ENCODE data around the gene DNAJB6. TPM values are rescaled to one million over a fixed set of nuclear protein-coding genes. Genes with fewer than 3 reads are reported as not detected.
A peak's percentile ranks its signal among the peaks of the same experiment; 100 is the strongest.

The DNAJB6 gene
- total RNA-seq, 1 donor from 2014 or later, result 155 TPM

DNA sequence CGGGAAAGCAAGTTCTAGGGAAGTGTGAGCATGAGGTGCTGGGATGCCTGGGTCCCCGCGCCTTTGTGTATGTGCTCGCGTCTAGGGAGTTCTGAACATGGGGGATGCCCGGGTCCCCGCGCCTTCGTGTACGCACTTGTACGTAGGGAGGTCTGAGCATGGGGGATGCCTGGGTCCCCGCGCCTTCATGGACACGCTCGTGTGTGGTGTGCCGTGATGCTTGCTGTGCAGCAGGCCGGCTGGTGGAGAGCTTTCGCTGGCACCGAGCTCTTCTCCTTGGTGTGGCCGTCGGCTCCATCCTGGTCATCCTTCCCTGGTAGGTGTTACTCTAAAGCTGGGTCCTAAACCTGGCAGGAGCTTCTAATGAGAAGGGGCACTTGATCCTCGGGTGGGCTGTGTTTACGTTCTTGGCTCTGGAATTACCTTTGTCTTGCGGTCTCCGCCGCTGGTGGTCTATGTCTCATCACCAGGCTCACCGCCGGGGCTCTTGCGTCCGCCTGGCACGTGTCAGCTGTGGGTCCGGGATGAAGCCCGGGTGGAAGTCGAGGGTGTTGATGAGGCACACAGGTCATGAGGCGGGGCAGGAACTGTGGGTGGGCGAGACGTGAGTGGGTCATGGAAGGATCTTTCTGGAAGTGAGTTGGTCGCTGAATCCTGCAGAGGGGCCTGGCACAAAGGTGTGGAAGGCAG lies 63.5 kb downstream of the DNAJB6 start:
- DNase-seq (ENCODE audit: low spot score), result no peak
- H3K4me3 Mint-ChIP-seq (ENCODE audit: unreplicated experiment), result peak overlapping the region; percentile 27
- peaks cover 6% of the 10 kb centered on the region for H3K27me3 Mint-ChIP-seq (ENCODE audit: unreplicated experiment)
- TF ChIP-seq, protein P1, sequence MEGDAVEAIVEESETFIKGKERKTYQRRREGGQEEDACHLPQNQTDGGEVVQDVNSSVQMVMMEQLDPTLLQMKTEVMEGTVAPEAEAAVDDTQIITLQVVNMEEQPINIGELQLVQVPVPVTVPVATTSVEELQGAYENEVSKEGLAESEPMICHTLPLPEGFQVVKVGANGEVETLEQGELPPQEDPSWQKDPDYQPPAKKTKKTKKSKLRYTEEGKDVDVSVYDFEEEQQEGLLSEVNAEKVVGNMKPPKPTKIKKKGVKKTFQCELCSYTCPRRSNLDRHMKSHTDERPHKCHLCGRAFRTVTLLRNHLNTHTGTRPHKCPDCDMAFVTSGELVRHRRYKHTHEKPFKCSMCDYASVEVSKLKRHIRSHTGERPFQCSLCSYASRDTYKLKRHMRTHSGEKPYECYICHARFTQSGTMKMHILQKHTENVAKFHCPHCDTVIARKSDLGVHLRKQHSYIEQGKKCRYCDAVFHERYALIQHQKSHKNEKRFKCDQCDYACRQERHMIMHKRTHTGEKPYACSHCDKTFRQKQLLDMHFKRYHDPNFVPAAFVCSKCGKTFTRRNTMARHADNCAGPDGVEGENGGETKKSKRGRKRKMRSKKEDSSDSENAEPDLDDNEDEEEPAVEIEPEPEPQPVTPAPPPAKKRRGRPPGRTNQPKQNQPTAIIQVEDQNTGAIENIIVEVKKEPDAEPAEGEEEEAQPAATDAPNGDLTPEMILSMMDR (IDR thresholded peaks at IDR 0.05; ENCODE audit: unreplicated experiment), result no peak
- no peak overlapping the region for H3K27ac Mint-ChIP-seq (ENCODE audit: unreplicated experiment)
- peaks cover 35% of the 10 kb centered on the region for H3K36me3 Mint-ChIP-seq (ENCODE audit: low read depth, unreplicated experiment)
- H3K9me3 Mint-ChIP-seq (ENCODE audit: unreplicated experiment), result no peaks in the 10 kb centered on the region
- peaks cover 17% of the 10 kb centered on the region for H3K4me1 Mint-ChIP-seq (ENCODE audit: unreplicated experiment)

DNA sequence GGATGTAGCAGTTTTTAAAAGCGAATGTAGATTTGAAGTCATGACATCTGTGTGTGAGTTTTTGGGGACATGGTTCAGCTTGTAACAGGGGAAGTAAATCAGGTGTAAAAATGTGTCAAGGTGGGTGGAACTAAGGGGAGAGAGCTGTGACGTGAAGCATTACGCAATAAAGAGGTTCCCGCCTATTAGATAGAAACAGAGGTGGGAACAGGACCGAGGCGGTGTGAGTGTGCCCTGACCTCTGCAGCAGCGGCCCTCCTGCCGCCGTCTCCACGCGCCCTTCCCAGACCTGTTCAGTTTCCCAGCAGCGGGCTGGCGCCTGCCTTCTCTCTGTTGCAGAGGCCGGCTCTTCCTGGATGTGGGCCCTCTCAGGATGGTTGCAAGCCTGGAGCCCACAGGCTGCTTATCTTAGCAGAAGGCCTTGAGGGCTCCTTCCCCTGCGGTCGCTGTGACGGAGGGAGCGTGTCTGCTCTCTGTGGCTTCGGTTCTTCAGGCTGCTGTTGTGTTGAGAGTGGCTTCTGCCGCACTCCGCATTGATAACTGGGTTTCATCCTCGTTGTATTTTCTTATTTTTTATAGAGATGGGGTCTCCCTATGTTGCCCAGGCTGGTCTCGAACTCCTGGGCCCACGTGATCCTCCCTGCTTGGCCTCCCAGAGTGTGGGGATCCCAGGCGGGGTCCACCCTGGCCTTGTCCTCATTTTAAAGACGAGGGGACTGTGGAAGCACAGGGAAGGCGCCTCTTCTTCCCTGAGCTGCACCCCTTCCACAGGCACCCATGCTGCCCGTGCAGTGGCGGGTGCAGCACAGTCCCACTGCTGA lies 65.0 kb downstream of the DNAJB6 start:
- Mint-ChIP-seq H3K27me3 (ENCODE audit: unreplicated experiment) (peaks cover 6% of the 10 kb centered on the region), H3K36me3 (ENCODE audit: low read depth, unreplicated experiment) (peaks cover 35% of the 10 kb centered on the region), H3K27ac (ENCODE audit: unreplicated experiment) (peak overlapping the region; percentile 10), H3K4me1 (ENCODE audit: unreplicated experiment) (peaks cover 17% of the 10 kb centered on the region), H3K9me3 (ENCODE audit: unreplicated experiment) (no peaks in the 10 kb centered on the region), H3K4me3 (ENCODE audit: unreplicated experiment) (no peak overlapping the region)
- TF ChIP-seq, protein P1 (IDR thresholded peaks at IDR 0.05; ENCODE audit: unreplicated experiment), result no peak
- no peak for DNase-seq (ENCODE audit: low spot score)

GRCh38 chr7:157402388-157402703 lies 65.5 kb downstream of the DNAJB6 start:
- peaks cover 17% of the 10 kb centered on the region for H3K4me1 Mint-ChIP-seq (ENCODE audit: unreplicated experiment)
- peaks cover 6% of the 10 kb centered on the region for H3K27me3 Mint-ChIP-seq (ENCODE audit: unreplicated experiment)
- peaks cover 34% of the 10 kb centered on the region for H3K36me3 Mint-ChIP-seq (ENCODE audit: low read depth, unreplicated experiment)
- no peak overlapping the region for H3K4me3 Mint-ChIP-seq (ENCODE audit: unreplicated experiment)
- no peaks in the 10 kb centered on the region for H3K9me3 Mint-ChIP-seq (ENCODE audit: unreplicated experiment)
- DNase-seq (ENCODE audit: low spot score), result no peak
- no peak overlapping the region for H3K27ac Mint-ChIP-seq (ENCODE audit: unreplicated experiment)
- TF ChIP-seq, protein P1 (IDR thresholded peaks at IDR 0.05; ENCODE audit: unreplicated experiment), result no peak

GRCh38 chr7:157402911-157403534 lies 66.2 kb downstream of the DNAJB6 start:
- Mint-ChIP-seq H3K9me3 (ENCODE audit: unreplicated experiment) (no peaks in the 10 kb centered on the region), H3K36me3 (ENCODE audit: low read depth, unreplicated experiment) (peaks cover 30% of the 10 kb centered on the region), H3K27ac (ENCODE audit: unreplicated experiment) (peak overlapping the region; percentile 69), H3K27me3 (ENCODE audit: unreplicated experiment) (peaks cover 6% of the 10 kb centered on the region), H3K4me3 (ENCODE audit: unreplicated experiment) (peak overlapping the region; percentile 33), H3K4me1 (ENCODE audit: unreplicated experiment) (peaks cover 15% of the 10 kb centered on the region)
- TF ChIP-seq, protein P1 (IDR thresholded peaks at IDR 0.05; ENCODE audit: unreplicated experiment), result no peak
- no peak for DNase-seq (ENCODE audit: low spot score)

Data from endothelial cell (in vitro differentiated cells).